ENCODE data around the gene NDUFB2.
"Not testable (repeated sequence)": the region's sequence is repeated elsewhere in the genome, so short reads cannot be mapped to it uniquely, and the experiment has no call there.

Gene NDUFB2

GRCh38 chr7:140685407-140686087, 11.0 kb upstream of the NDUFB2 start:
- no peak for TF ChIP-seq ZFX (IDR thresholded peaks at IDR 0.05; ENCODE audit: borderline replicate concordance)
- no peak for TF ChIP-seq CTCF (IDR thresholded peaks at IDR 0.05)
- no peak overlapping the region for H3K27ac ChIP-seq

- no peak overlapping the region for H3K27ac ChIP-seq
- TF ChIP-seq CTCF (IDR thresholded peaks at IDR 0.05) (no peak), ZFX (IDR thresholded peaks at IDR 0.05; ENCODE audit: borderline replicate concordance) (no peak)
These were observed 9.6 kb upstream of the NDUFB2 start for GRCh38 chr7:140686921-140687320.

GRCh38 chr7:140688341-140688740, 8.2 kb upstream of the NDUFB2 start:
- no peak overlapping the region for H3K27ac ChIP-seq
- TF ChIP-seq ZFX (IDR thresholded peaks at IDR 0.05; ENCODE audit: borderline replicate concordance) (no peak), CTCF (IDR thresholded peaks at IDR 0.05) (no peak)

DNA sequence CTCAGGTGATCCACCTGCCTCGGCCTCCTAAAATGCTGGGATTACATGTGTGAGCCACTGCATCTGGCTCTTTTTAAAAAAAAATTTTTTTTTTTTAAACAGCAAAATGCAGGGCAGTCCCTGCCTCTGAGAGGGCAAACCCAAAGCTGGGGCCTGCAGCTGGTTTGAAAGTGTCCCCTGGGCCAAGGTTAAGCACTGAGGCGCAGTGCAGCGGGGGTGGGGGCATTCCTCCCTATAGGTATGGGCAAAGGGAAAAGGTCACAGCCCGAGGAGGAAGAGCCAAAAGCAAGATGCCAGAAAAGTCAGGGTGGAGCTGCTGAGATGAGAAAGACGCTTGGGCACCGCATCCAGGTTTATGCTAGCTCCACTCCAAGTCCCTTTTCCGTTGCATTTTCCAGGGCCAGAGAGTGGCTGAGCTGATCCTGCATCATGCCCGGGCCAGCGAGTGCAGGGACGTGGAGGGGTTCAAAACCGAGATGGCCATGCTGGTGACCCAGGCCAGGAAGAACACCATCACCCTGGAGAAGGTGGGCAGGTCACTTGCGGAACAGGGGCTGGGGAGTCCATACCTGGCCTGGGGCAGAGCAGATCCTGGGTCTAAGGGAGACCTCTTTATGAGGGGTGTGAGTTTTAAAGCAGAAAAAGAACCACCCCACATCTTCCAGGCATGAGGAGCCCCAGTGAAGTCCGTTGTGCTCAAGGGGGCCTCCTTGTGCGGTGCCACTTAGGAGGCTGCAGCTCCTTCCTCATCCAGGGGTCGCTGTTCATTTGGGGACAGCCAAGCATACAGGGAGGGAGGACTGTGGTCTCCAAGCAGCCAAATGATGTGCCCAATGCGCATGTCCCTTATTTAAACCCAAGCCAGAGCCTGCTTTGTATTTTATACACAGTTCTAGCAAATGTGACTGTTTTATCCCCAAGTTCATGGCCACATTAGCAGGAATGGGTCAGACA, 7.0 kb upstream of the NDUFB2 start:
- TF ChIP-seq CTCF (IDR thresholded peaks at IDR 0.05) (no peak), ZFX (IDR thresholded peaks at IDR 0.05; ENCODE audit: borderline replicate concordance) (no peak)
- H3K27ac ChIP-seq = no peak overlapping the region

DNA sequence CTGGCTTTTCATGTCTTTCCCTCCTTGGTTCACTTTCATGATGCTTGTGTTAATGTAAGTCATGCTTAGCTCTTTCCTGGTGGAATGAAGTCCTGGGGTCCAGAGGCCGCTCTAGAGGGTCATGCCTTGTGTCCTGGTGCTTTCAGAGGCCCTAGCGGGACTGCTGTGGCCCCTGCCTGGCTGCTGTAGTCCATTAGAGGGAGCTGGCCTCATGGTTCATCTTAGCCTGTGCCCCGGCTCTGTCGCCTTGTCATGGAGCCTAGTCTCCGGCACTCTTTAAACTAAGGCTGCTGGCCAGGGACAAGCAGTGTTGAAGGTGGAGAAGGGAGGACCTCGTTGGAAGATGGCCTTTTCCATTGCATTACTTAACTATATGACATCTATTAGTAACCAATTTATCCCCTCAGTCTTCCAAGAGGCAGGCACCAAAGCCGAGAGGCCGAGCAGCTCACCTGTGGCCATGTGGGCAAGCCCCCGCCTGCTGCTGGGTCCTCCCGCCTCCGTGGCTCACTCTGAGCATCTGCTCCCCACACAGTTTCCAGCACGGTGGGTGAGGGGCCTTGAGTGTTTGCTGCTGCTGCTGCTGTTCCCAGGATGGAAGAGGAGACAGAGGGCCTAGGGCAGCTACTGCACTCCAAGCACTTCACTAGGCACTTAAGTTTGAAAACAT, 5.0 kb upstream of the NDUFB2 start:
- TF ChIP-seq ZFX (IDR thresholded peaks at IDR 0.05; ENCODE audit: borderline replicate concordance) = no peak
- TF ChIP-seq CTCF (IDR thresholded peaks at IDR 0.05) = no peak
- no peak overlapping the region for H3K27ac ChIP-seq

DNA sequence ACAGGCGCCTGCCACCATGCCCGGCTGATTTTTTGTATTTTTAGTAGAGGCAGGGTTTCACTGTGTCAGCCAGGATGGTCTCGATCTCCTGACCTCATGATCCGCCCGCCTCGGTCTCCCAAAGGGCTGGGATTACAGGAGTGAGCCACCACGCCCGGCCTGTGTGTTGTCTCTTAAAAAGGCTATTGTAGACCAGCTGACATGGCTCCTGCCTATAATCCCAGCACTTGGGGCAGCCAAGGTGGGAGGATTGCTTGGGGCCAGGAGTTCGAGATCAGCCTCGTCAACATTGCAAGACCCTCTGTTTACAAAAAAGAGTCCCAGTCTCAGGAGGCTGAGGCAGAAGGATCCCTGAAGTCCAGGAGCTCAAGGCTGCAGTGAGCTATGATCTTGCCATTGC, 2.7 kb upstream of the NDUFB2 start:
- not testable (repeated sequence) for H3K27ac ChIP-seq

DNA sequence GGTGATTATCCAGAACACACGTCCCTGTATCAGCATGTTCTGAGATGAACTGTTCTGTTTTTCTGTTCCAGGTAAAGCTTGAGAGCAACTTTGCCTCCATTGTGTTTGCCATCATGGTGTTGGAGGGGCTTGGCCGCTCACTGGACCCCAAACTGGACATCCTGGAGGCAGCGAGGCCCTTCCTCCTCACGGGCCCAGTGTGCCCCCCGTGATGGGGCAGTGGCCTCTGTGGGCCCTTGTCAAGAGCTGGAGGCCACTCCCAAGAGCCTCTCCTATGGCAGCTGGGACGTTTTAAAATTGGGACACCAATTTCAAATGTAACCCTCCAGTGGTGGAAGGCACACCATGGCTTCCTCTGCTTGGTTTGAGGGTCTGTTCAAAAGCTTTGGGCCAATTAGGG, 1.9 kb upstream of the NDUFB2 start:
- no peak for TF ChIP-seq CTCF (IDR thresholded peaks at IDR 0.05)
- TF ChIP-seq ZFX (IDR thresholded peaks at IDR 0.05; ENCODE audit: borderline replicate concordance) = no peak

More for the DNA sequence above, 1.9 kb upstream of the NDUFB2 start:
- no peak overlapping the region for H3K27ac ChIP-seq
